NB4 (cell line): ENCODE data around the gene SOCS6.

Source experiments
- DNase-seq: peaks from one replicate; pipeline ENCODE4 v3.0.0; 2010; ENCODE audit warnings: low read depth
- H3K4me3 ChIP-seq: one replicate; pipeline ENCODE4 v1.5.1; 2011; ENCODE audit warnings: mild to moderate bottlenecking, low read depth, low read length, moderate library complexity
- MYC ChIP-seq: IDR thresholded peaks from 2 replicates; pipeline ENCODE4 v1.6.1; 2011; ENCODE audit warnings: low read depth, low read length
- POLR2A ChIP-seq: IDR thresholded peaks from 2 replicates; pipeline ENCODE4 v1.6.1; 2011; ENCODE audit warnings: mild to moderate bottlenecking; ENCODE audit not compliant: insufficient read length; ENCODE audit errors: extremely low read depth
- TF ChIP-seq, protein P1 (sequence below): IDR thresholded peaks from one replicate; pipeline ENCODE4 v1.5.1; 2012; ENCODE audit warnings: low read depth, low read length
- TF ChIP-seq, protein P2 (sequence below): IDR thresholded peaks from 2 replicates; pipeline ENCODE4 v1.6.1; 2011; ENCODE audit warnings: low read depth, low read length

The SOCS6 gene

DNA sequence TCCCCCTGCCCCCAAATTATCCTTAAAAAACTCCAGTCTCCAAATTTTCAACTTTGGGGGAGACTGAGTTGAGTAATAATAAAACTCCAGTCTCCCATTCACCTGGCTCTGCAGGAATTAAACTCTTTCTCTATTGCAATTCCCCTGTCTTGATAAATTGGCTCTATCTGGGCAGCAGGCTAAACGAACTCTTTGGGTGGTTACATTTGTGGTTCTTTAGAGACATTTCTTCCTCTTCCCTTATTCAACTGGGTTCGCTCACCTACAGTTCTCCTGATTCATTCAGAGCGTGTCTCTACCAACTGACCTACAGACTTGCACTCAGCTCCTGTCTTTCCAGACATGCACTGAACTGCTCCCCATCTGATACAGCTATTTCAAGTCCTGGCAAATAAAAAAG, 17.1 kb upstream of the SOCS6 start:
- no peak overlapping the region for H3K4me3 ChIP-seq
- TF ChIP-seq, protein P1, sequence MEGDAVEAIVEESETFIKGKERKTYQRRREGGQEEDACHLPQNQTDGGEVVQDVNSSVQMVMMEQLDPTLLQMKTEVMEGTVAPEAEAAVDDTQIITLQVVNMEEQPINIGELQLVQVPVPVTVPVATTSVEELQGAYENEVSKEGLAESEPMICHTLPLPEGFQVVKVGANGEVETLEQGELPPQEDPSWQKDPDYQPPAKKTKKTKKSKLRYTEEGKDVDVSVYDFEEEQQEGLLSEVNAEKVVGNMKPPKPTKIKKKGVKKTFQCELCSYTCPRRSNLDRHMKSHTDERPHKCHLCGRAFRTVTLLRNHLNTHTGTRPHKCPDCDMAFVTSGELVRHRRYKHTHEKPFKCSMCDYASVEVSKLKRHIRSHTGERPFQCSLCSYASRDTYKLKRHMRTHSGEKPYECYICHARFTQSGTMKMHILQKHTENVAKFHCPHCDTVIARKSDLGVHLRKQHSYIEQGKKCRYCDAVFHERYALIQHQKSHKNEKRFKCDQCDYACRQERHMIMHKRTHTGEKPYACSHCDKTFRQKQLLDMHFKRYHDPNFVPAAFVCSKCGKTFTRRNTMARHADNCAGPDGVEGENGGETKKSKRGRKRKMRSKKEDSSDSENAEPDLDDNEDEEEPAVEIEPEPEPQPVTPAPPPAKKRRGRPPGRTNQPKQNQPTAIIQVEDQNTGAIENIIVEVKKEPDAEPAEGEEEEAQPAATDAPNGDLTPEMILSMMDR: no peak
- TF ChIP-seq MYC (no peak), POLR2A (no peak)
- DNase-seq: no peak

DNA sequence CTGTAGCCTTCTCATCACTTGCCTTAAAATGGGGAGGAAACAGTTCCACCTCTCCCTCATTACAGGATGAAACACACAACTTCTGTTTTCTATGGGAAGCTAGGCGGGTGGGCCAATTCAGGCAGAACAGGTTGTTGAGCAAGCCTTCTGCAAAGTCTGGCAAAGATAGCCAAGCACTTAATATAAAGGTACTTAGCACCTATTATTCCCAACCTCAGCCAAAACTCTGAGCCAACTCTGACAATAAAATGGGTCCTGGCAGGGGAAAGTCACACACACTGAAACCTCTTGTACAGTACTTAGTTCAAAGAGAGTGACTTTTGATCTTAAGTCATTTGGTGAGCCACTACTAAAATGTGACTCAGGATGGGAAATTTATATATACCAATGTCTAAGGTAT, 15.8 kb upstream of the SOCS6 start:
- TF ChIP-seq, protein P2, sequence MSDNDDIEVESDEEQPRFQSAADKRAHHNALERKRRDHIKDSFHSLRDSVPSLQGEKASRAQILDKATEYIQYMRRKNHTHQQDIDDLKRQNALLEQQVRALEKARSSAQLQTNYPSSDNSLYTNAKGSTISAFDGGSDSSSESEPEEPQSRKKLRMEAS: no peak
- TF ChIP-seq, protein P1: no peak
- TF ChIP-seq POLR2A: no peak
- TF ChIP-seq MYC: no peak
- H3K4me3 ChIP-seq: no peak overlapping the region
- DNase-seq: no peak

DNA sequence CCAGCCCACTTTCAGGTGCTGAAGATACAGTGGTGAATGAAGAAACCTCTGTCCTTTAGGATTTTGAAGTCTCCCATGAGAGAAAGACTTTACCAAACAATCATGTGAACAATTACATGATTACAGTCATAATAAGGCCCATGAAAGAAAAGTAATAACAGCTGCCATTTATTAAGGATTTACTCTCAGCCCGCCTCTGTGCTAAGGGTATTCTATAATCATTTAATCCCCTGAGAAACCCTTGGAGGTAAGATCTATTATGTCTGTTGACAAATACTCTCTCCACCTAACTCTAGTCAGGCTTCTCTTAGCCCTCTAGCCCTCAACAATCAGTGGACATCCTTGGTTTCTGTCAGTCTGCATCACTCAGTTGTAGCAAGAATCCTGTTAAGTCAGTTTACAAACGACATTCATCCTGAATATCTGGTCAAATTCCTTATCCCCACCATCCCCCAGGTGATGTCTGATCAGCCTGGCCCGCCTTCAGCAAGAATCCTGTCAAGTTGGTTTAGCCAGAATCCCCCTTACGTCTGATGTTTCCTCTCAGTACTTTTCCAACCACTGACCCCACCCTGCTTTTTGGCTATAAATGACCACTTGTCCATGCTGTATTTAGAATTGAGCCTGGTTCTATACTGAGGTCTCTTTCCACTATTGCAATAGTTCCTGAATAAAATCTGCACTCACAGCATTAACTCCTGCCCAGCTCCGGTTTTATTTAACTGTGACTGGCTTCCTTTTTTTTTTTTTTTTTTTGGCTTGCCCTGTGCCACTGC, 12.2 kb upstream of the SOCS6 start:
- TF ChIP-seq POLR2A (no peak), MYC (no peak)
- TF ChIP-seq, protein P1: no peak
- TF ChIP-seq, protein P2: no peak
- DNase-seq: no peak
- no peak overlapping the region for H3K4me3 ChIP-seq

DNA sequence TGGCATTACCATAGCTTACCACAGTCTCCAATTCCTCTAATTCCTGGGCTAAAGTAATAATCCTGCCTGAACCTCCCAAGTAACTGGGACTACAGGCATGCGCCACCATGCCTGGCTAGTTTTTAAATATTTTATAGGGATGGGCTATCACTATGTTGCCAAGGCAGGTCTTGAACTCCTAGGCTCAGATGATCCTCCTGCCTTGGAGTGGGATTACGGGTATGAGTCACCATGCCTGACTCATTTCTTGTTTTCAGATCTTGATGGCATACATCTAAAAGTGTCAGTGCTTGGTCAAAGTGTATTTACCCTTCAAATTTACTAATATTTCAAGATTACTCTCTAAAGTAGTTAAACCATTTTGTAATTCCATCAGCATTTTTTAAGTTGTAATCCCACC, 9.4 kb upstream of the SOCS6 start:
- no peak for DNase-seq
- TF ChIP-seq POLR2A (no peak), MYC (no peak)
- TF ChIP-seq, protein P2: no peak
- TF ChIP-seq, protein P1: no peak
- H3K4me3 ChIP-seq: no peak overlapping the region

DNA sequence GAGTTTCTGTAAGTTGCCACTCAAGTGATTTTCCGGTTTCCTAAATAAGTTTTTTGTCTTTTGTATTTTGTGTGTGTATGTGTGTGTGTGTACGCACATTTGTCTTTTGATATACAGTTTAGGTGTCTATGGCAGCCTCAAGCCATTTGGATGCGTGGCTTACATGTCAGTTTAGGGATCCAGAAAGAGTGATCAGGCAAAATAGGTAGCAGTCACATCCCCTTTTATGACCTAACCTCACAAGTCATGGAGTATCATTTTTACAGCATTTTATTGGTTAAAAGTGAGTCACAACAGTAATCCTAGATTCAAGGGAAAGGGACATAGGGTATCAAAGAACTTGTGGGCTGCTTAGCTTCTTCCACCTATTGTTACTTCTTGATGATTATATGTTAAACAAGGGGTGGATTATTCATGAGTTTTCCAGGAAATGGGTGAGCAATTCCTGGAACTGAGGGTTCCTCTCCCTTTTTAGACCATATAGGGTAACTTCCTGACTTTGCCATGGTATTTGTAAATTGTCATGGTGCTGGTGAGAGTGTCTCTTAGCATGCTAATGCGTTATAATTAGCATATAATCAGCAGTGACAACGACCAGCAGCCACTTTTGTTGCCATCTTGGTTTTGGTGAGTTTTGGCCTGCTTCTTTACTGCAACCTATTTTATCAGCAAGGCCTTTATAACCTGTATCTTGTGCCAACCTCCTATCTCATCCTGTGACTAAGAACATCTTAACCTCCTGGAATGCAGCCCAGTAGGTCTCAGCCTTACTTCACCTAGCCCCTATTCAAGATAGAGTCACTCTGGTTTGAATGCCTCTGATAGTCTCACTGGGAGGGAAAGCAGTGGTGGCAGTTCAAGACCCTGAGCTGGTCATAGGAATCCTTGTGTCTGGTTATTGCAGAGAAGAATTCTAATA, 8.6 kb upstream of the SOCS6 start:
- H3K4me3 ChIP-seq: no peak overlapping the region
- TF ChIP-seq POLR2A (no peak), MYC (no peak)
- TF ChIP-seq, protein P2: no peak
- TF ChIP-seq, protein P1: no peak
- no peak for DNase-seq
